NCI-H2227 treated with DMSO at 0.1 percent for 48 hours (cell line): ENCODE data around the gene CBFA2T3.

ENCODE experiments used
- DNase-seq: peaks from one replicate; lab custom pipeline; 2025; lab: John Stamatoyannopoulos, UW

CBFA2T3 gene

DNA sequence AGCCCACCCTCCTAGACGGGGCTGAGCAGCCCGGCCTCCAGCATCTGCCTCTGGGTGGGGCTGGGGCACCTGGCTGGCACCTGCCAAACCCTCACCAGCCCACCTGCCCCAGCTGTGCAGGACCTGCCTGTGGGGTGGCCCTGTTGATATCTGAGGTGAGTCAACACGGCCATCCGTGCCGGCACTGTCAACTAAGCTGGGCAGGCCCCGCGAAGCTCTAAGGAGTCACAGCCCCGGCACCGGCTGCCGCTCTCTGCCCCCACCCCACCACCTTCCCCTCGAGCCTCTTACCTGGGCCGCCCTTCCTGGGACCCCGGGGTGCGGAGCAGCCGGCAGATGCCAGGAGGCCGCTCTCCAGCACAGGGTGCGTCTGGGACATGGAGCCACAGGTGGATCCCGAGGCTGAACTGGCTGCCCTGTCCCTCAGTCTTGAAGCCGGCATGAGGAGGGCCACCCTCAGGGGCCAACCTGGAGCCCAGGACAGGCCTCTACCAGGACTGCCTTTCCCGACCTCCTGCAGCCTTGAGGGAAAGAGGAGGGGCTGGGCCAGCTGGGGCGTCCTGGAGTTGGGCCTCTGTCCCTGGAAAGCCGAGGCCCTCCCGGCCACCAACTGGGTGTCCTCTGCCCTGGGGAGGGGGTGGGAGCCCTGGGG, 515 bp downstream of the CBFA2T3 start:
- DNase-seq = no peak

DNA sequence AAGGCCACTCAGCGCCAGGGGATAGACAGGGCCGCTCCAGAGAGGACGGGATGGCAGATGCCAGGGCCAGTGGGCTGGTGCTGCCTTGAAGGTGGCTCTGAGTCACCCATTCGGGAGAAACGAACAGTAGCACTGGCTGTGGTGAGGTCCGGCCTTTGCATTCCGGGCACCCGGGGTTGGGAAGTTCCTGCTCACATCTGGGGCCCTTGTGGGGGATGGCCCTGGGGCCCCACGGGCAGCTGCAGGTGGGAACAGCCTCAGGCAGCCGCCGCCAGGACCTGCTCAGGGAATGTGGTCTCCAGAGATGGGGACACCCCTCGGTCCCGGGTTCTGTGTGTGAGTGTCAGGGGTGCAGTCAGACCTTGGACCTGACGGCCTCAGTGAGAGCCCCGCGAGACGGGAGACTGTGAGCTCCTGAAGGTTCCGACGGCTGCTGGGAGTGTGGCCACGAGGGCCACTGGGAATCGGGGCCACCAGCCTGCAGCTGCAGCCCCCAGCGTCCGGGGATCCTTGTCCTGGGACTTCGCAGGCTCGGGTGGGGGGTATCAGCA, 1.4 kb downstream of the CBFA2T3 start:
- no peak for DNase-seq

DNA sequence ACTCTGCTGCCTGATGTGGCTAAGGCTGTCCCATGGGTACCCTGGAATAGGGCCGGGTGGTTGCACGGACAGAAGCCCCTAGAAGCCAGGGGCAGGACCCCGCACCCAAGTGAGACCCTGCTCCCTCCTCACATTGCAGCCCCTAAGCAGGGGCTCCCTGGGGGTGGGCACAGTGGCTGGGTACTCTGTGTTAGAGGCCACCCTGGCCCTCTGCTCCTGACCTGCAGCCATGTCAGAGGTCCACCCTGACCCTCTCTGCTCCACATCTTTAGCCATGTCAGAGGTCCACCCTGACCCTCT, 2.1 kb downstream of the CBFA2T3 start:
- DNase-seq = no peak

DNA sequence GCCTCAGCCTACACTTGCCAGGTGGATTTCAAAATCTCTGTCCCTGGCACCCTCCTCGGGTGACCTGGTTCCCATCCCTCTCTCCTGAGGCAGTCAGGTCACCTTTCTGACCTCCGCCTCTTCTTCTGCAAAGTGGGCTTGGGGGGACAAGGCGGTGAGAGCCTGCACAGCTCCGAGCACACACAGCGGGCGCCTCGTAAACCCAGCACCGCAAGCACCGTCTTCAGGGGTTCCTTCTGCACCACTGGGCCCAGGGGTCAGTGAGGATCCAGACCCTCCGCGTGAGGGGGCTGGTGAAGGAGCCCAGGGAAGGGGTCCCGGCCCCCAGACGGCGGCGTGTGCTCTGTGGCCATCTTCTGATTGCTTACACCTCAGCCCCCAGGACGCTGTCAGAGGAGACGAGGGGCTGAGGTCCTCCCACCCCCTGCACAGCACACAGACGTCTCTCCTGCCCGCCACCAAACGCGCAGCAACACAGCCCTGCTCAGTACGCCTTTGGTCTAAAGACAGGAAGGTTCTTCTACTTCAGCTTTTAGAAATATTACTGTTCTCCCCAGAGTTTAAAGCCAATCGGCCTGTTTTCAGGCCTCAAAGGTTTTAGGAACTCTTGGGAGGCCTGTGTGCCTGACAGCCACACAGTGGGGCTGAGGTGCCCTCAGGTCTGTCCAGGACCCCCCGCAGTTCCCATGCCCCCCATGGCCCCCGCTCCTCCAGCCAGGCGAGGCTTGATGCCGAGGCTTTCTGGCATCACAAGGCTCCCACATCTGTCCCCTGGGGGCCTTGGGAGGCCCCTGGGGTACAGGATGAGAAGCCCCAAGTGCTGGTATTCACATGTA, 2.7 kb downstream of the CBFA2T3 start:
- DNase-seq = no peak

DNA sequence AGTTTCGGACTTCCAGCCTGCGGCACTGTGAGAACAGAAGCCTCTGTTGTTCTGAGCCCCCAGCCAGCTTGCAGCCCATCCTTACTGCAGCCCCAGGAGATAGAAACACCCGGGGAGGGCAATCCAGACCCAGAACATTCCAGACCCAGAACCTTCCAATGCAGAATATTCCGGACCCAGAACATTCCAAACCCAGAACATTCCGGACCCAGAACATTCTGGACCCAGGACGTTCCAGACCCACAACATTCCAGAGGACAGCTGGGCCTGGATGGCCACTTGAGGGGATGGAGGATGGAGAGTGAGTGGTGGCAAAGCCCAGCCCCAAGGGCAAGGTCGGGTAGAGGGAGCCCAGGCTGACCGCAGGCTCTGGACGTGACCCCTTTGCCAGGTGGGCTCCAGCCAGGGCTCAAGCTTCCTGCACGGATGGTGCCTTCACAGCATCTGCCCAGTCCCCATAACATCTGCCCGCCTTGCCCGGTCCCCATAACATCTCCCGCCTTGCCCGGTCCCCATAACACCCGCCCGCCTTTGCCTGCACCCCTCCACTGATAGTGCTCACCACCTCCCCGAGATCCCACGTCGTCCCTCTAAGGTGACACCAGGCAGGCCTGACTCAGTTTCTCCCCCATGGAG, 3.5 kb downstream of the CBFA2T3 start:
- no peak for DNase-seq

DNA sequence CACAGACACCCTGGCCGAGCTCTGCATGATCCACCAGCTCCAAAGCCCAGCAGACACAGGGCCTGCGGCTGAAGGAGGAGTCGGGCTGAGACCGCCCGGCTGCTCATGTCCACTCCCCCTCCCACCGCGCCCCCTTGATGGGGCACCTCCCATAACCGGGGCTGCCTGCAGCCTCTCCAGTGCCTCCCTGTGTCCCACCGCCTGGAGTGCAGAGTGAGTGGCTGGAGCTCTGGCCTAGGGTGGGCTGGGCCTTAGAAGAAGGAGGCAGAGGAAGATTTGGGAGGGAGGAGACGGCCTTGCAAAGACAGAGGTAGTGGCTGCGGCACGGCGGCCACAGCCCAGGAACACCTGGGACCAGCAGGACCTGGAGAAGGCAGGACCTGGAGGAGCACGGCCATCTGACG, 4.0 kb downstream of the CBFA2T3 start:
- no peak for DNase-seq

DNA sequence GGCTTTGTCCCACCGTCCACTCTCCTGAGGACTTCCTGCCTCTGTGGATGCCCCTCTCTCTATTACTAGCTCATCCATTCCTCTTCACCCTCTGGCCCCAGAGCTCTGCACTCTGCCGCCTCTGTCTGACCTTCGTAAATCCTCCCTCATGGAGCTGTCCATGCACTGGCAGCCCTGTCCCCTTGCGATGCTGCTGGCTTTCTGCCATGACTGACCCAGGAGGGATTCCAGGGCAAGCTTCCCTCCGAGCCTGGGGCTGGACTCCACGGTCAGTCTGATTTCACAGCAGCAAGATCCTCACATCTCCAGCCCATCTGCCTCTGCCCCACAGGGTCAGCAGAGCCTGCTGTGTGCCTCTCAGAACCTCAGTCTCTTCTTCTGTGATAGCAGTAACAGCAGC, 4.7 kb downstream of the CBFA2T3 start:
- no peak for DNase-seq

DNA sequence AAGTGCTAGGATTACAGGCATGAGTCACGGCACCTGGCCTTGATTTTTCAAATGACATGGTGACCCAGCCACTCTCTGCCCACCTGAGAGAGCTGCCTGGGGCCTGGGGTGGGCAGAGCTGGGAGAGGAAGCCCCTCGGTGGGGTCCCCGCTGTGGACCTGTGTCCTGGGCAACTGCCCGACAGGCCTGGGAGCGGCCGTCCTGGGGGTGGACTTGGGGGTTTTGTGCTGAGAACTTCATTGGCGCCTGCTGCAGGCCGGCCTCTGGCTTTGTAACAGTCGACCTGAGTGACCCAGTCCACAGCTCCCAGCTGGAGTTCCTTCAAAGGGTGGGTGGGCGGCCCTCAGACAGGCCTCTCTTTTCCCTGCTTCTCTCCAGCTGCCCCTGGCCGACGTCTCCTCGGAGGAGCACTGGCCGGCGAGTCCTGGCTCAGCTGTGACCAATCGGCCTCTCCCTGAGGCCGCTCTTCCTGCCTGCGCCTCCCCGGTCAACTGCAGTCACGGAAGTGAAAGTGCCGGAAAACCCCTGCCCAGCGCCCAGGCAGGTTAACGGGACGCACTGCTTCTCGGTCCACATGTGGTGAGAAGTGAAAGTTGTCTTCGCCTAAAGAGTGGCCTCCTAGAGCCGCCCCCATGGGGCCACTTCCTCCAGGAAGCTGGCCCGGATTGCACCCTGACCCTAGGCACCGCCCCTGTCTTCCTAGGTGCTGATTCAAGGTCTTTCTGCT, 5.5 kb downstream of the CBFA2T3 start:
- no peak for DNase-seq

DNA sequence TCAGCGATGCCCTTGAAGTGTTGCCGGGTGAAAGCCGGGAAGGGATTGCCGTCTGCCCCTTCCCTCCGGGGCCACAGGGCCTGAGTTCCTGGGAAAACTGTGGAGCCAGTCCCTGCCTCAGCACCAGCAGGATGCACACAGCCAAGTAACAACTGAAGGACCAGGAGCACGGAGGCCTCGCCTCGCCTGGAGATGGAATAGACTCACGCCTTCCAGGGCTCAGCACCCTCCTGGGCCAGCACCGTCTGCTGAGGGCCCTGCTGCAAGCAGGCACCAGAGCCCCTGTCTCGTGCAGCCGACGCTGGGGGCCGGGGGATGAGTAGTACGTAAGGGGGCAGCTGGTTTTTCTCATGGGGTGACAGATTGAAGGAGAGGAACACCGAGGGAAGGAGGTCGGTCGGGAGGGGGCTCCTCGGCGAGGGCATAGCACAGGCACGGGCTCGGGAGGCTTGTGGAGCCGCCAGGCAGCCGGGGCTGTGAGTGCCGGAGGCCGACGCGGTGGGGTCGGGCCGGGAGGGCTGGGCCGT, 6.4 kb downstream of the CBFA2T3 start:
- no peak for DNase-seq

DNA sequence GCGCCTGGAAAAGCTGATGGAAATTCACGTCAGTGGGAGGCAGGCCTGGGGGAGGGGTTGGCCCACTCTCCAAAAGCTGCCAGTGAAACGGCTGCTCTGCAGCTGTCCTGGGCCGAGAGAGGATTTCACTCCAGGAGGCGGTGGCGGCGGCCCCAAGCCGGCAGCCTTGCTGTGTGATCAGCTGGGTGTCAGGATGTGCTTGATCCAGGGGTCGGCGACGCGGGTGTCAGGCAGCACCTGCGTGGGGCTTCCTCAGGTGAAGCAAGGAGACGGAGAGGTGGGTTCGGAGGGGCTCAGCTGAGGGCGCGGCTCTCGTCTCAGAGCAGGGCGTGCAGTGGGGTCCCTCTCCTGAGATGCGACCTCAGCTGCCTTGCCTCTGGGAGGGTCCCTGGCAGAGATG, 7.0 kb downstream of the CBFA2T3 start:
- DNase-seq = no peak

DNA sequence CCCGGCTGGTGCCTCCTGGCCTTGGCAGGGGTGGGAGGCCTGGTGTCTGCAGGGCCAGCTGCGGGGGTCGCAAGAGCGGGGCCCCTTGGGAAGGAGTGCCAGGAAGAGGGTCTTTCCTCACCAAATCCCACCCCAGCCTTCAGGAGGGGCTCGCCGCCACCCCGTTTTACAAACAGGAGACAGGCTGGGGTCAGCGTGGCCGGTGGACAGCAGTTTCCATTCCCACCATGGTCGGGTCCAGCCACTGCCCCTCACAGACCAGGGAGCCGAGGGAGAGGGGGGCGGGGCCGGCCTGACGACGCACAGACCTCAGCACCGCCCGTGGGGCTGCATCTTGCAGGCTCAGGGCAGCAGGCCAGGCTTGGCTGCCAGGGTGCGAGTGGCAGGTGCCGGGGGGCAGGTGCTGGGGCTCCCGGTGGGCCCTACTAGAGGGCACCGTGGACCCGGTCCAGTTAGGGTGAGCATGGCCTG, 7.6 kb downstream of the CBFA2T3 start:
- DNase-seq = no peak

DNA sequence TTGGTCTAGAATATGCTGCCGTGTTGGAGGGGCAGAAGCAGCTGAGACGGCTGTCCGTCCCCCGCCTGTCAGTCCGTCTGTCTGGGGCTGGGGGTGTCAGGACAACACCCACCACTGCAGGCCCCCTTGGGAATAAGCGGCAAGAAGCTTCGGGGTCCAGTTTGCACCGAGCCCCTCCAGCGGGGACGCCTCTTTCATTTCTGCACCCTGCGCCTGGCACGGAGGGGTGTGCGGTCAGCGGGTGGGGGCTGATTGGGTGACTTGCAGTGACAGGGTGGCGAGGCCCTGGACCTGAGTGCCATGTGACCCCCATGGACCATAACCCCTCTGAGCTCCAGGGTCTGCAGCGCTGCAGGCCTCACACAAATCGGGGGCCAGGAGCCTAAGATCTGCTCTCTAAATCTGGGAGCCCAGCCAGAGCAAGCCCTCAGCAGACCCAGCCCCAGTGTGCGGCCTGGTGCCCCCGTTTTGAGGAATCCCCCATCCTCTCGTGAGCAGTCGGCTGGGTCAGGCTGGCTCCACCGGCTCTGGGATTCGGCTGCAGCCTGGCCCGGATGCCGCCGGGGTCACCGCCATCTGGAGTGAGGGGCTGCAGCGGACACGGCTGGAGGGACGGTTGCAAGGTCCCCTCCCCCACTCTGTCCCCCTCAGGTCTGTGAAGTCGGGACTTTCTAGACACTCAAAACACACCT, 8.3 kb downstream of the CBFA2T3 start:
- DNase-seq = no peak

DNA sequence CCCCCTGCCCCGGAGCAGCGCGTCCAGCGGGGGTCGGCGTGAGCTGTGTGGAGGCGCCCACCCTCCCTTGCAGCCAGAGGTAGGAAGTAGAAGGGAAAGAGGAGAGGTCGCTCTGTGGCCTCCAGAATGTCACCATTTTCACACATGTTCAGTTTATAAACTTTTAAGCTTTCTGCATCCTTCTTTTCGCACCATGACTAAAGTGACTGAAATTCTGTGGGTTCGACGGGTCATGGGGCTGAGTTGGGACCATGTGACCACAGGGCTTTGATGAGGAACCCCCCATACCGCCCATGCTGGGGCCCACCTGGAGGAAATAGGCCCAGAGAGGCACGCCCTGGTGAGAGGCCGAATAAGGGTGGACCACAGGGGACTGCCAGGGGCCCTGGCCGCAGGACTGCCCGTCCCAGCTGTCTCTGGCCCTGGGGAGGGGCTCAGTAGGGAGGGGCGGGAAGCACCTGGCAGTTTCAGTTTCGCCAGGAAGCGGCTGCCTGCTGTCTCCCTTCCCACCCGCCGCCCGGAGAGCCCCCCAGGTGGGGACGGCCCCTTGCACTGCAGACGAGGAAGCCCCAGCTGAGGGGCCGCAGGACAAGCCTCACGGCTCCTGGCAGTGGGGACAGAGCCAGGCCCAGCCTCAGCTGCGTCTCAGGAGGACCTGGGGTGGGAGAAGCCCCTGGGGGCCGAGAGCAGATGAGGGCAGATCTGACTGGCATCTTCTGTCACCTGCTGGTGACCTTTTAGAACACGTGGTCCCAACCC, 9.0 kb downstream of the CBFA2T3 start:
- DNase-seq = no peak

DNA sequence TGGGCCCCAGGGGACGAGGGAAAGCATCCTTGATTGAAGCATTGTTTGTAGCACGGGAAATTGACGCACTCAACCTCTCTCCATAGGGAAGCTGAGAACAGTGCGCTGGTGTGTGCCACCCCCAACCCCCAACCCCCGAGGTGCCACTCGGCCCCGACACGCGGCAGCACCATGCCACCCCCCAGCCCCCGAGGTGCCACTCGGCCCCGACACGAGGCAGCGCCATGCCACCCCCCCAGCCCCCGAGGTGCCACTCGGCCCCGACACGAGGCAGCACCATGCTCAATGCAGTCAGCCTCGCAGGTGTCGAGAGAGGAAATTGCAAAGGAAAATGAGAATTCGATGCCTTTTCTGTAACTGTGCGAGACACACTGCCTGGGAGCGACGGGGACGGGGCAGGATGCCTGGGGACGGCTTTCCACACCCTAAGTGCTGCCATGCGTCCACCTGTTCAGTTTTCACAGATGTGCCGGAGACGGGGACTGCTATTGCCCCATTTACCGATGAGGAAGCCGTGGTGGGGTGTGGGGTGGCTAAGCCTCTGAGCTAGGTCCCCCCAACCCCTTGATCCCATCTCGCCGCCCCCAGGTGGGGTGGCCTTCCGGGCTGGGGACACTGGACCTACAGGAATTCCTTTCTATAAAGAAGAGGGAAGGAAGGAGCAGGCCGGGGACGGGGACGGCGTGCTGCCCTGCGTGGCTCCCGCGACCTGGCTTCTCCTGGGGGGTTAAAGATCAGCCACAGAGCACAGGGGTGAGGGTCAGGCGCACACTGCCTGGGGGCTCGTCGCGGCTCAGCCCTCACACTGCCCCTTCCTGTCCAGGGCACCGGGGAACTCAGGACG, 9.8 kb downstream of the CBFA2T3 start:
- no peak for DNase-seq

DNA sequence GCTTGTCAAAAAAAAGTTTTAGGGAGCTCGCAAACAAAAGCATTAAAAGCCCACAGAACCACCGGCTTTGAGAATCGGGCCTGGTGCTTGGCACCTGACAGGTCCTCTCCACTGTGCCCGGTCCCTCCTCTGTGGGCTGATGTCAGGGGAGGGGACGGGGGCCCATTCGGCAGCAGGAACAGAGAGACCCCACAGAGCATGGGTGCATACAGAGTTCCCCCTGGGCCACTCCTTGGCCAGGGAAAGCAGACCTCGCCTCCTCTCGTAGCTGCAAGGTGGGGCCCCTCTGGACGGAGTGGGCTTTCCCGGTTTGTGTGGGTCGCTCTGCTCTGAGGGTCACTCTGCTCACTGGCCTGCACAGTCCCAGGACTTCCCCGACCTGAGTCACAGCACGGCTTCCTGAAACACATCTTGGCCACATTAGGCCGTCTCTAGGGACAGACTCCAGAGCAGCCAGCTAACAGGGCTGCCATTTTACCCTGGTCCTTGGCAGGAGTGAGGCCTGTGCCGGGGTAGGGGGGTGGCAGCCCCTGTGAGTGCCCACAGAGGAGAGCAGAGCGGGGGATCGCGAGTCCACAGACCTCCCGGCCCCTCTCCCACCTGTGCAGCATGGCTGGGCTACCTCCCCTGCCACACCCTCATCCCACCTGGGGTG, 11.1 kb downstream of the CBFA2T3 start:
- DNase-seq = no peak

DNA sequence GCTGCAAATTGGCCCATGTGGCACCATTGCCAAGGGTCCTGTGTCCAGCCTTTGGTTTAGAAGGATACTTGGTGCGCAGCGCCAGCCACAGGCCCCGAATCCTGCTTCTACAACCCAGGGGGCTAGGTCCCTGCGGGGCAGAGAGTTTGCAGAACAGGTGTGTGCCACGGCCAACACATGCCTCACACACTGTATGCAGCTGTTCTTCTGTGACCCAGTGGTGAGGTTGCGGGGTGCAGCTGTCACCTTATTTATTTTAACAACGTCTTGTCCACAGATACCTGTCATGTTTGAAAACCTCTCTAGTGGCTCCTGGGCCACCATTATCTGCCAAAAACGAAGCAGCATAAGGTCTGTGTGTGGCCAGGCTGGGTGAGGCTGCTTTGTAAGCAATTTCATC, 11.6 kb downstream of the CBFA2T3 start:
- no peak for DNase-seq

DNA sequence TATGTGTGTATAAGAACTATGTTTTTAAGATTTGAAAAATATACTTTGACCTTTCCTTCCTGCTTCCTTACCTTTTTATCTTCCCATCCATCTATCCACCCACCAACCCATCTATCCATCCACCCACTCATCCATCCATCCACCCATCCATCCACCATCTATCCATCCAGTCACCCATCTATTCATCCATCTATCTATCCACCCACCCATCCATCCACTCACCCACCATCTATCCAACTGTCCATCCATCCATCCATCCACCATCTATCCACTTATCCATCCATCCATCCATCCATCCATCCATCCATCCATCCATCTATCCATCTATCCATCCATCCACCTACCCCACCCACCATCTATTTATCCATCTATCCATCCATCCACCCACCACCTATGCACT, 12.4 kb downstream of the CBFA2T3 start:
- DNase-seq = no peak

DNA sequence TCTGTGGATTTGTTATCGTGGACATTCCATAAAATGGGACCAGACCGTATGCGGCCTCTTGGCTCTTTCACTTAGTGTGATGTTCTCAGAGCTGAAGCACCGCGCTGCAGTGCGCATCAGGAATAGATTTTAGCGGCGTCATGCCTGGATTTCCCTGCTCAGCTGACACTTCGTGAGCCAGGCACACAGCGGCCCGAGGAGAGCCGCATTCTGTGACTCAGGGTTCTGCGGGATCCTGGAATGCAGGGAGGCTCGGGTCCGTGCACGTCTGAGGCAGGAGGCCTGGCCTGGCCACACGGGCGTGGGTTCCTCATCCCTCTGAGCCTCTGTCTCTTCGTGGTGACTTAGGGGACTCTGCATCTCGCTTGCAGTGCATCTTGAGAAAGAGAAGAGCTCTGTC, 13.4 kb downstream of the CBFA2T3 start:
- DNase-seq = no peak

DNA sequence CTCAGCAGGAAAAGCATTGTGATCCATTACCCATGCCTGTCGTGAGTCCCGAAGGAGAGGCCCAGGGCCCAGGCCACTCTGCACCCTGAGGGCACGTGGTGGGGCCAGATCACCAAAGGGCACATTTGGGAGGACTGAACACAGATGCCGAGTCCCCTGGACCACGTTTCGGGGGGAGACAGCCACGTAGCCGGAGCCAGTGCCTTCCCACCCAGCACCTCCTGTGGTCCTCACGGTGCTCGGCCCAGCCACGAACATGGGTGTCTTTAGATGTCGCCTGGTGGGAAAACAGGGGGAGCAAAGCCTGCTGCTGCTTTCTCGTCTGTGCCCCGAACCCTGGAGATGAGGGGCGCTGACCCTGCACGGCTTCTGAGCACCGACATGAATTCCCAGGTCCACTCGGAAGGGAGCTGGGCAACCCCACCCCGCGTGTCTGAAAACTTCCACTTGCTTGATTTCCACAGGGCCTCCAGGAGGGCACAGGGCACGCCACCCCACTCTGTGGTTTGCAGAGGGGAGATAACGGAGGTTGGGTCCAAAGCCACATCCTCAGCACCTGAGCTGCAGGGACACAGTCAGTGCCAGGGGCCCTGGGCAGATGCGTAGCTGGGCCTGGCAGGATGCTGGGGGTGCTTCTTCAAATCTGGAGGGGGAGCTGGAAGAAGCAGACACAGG, 14.4 kb downstream of the CBFA2T3 start:
- DNase-seq = no peak
